Effector memory CD8-positive, alpha-beta T cell (primary cell): ENCODE measurements around the gene USP11.

Experiments used
- ATAC-seq: fragments of 150-1000 bp; cut with Tn5 transposase; replicated peaks from 2 replicates; pipeline ENCODE4 v1.10.0; 2021; ENCODE audit warnings: mild to moderate bottlenecking, moderate library complexity
- DNase-seq, 3 experiments: peaks; one replicate each; pipeline ENCODE4 v3.0.0; 2021
- H3K27ac Mint-ChIP-seq, 2 donors: one replicate each; pipeline ENCODE4 v1.8.0; 2022; ENCODE audit warnings: mild to moderate bottlenecking in 2 of 2, mixed read lengths in 2 of 2, moderate library complexity in 2 of 2
- H3K27me3 Mint-ChIP-seq, 2 donors: one replicate each; pipeline ENCODE4 v1.8.0; 2022; ENCODE audit warnings: mixed read lengths in 2 of 2
- H3K36me3 Mint-ChIP-seq: one replicate; pipeline ENCODE4 v1.8.0; 2022; ENCODE audit warnings: mild to moderate bottlenecking, moderate library complexity, mixed read lengths; ENCODE audit not compliant: insufficient read depth
- H3K4me1 Mint-ChIP-seq, 2 donors: one replicate each; pipeline ENCODE4 v1.8.0; 2022; ENCODE audit warnings: low read depth in 2 of 2, mixed read lengths in 2 of 2
- H3K4me3 Mint-ChIP-seq, 2 donors: one replicate each; pipeline ENCODE4 v1.8.0; 2022; ENCODE audit warnings: mild to moderate bottlenecking in 2 of 2, mixed read lengths in 2 of 2, moderate library complexity in 2 of 2
- H3K9me3 Mint-ChIP-seq, 2 donors: one replicate each; pipeline ENCODE4 v1.8.0; 2022; ENCODE audit warnings: mixed read lengths in 2 of 2
- total RNA-seq, 9 experiments: gene quantifications; one replicate each; lab custom pipeline; 2026; lab: John Stamatoyannopoulos, UW

Gene USP11
- 39.3 to 86.6 (median 70.6) reads per million in 9 experiments for total RNA-seq

- H3K4me3 Mint-ChIP-seq: peak within 1 kb of the TSS; percentile 94 to 96
- peak within 1 kb of the TSS; percentile 98 to 100 for H3K27ac Mint-ChIP-seq
- ATAC-seq (peak; percentile 30), DNase-seq (peak; percentile 45 to 49 (median 49))
- H3K27me3 Mint-ChIP-seq: no peaks in the 10 kb centered on the region
- H3K36me3 Mint-ChIP-seq: peaks cover 40% of the 10 kb centered on the region
- peaks cover 10 to 22% of the 10 kb centered on the region in 2 donors for H3K4me1 Mint-ChIP-seq
- no peaks in the 10 kb centered on the region for H3K9me3 Mint-ChIP-seq
Measured at GRCh38 chrX:47232803-47233332, at the start of gene USP11. USP11 (plus strand) TSS chrX:47233009; CDS start chrX:47233044, 35 bp downstream.

- Mint-ChIP-seq H3K4me1 (no peaks in the 10 kb centered on the region), H3K9me3 (no peaks in the 10 kb centered on the region), H3K4me3 (no peak overlapping the region), H3K27me3 (no peaks in the 10 kb centered on the region), H3K36me3 (peaks cover 41% of the 10 kb centered on the region), H3K27ac (no peak overlapping the region)
- DNase-seq (no peak), ATAC-seq (no peak)
Measured at GRCh38 chrX:47184486-47184885, 48.3 kb upstream of the USP11 start.

GRCh38 chrX:47185241-47185640 lies 47.6 kb upstream of the USP11 start:
- Mint-ChIP-seq H3K27me3 (no peaks in the 10 kb centered on the region), H3K4me3 (no peak overlapping the region), H3K27ac (no peak overlapping the region), H3K36me3 (peaks cover 37% of the 10 kb centered on the region), H3K9me3 (no peaks in the 10 kb centered on the region), H3K4me1 (no peaks in the 10 kb centered on the region)
- ATAC-seq: no peak
- no peak for DNase-seq

GRCh38 chrX:47186096-47186740 lies 46.6 kb upstream of the USP11 start:
- no peaks in the 10 kb centered on the region for H3K27me3 Mint-ChIP-seq
- H3K9me3 Mint-ChIP-seq: no peaks in the 10 kb centered on the region
- ATAC-seq: no peak
- no peak overlapping the region for H3K27ac Mint-ChIP-seq
- peaks cover 8 to 9% of the 10 kb centered on the region in 2 donors for H3K4me1 Mint-ChIP-seq
- peaks cover 40% of the 10 kb centered on the region for H3K36me3 Mint-ChIP-seq
- H3K4me3 Mint-ChIP-seq: no peak overlapping the region
- no peak for DNase-seq

- ATAC-seq (no peak), DNase-seq (no peak)
- peaks cover 9 to 10% of the 10 kb centered on the region in 2 donors for H3K4me1 Mint-ChIP-seq
- H3K27ac Mint-ChIP-seq: no peak overlapping the region
- peaks cover 34% of the 10 kb centered on the region for H3K36me3 Mint-ChIP-seq
- H3K27me3 Mint-ChIP-seq: no peaks in the 10 kb centered on the region
- no peak overlapping the region for H3K4me3 Mint-ChIP-seq
- H3K9me3 Mint-ChIP-seq: no peaks in the 10 kb centered on the region
Measured at GRCh38 chrX:47187106-47187677, 45.6 kb upstream of the USP11 start.

- Mint-ChIP-seq H3K27me3 (no peaks in the 10 kb centered on the region), H3K27ac (no peak overlapping the region), H3K36me3 (peaks cover 36% of the 10 kb centered on the region), H3K4me1 (peaks cover 22 to 24% of the 10 kb centered on the region in 2 donors), H3K9me3 (no peaks in the 10 kb centered on the region), H3K4me3 (no peak overlapping the region)
- ATAC-seq (no peak), DNase-seq (no peak)
Measured at GRCh38 chrX:47189906-47190305, 42.9 kb upstream of the USP11 start.

- Mint-ChIP-seq H3K36me3 (peaks cover 31% of the 10 kb centered on the region), H3K27ac (peak overlapping the region; percentile 94 to 99), H3K4me3 (peak overlapping the region; percentile 97 to 98), H3K27me3 (no peaks in the 10 kb centered on the region), H3K4me1 (peaks cover 27 to 30% of the 10 kb centered on the region in 2 donors), H3K9me3 (no peaks in the 10 kb centered on the region)
- ATAC-seq: peak; percentile 75
- peak; percentile 65 to 68 (median 68) for DNase-seq
Measured at GRCh38 chrX:47190445-47191269, 42.2 kb upstream of the USP11 start.

GRCh38 chrX:47191331-47191730 lies 41.5 kb upstream of the USP11 start:
- Mint-ChIP-seq H3K4me1 (peaks cover 33 to 37% of the 10 kb centered on the region in 2 donors), H3K36me3 (peaks cover 33% of the 10 kb centered on the region), H3K9me3 (no peaks in the 10 kb centered on the region)

GRCh38 chrX:47191806-47192401 lies 40.9 kb upstream of the USP11 start:
- H3K4me1 Mint-ChIP-seq: peaks cover 33 to 43% of the 10 kb centered on the region in 2 donors
- H3K4me3 Mint-ChIP-seq: peak overlapping the region; percentile 97 to 98

More at GRCh38 chrX:47191331-47191730, 41.5 kb upstream of the USP11 start:
- DNase-seq (peak; percentile 42 to 51 (median 46)), ATAC-seq (peak; percentile 35)
- H3K27ac Mint-ChIP-seq: peak overlapping the region; percentile 94 to 99
- H3K4me3 Mint-ChIP-seq: peak overlapping the region; percentile 97 to 98
- no peaks in the 10 kb centered on the region for H3K27me3 Mint-ChIP-seq

GRCh38 chrX:47193475-47194193 lies 39.2 kb upstream of the USP11 start, which contains the start of gene UBA1:
UBA1 (plus strand) TSS chrX:47193829; CDS start chrX:47198803, 4,974 bp downstream.
- Mint-ChIP-seq H3K27me3 (no peaks in the 10 kb centered on the region), H3K4me3 (peak within 1 kb of the TSS; percentile 85 to 93), H3K27ac (peak within 1 kb of the TSS; percentile 96 to 99), H3K9me3 (no peaks in the 10 kb centered on the region), H3K36me3 (peaks cover 39% of the 10 kb centered on the region), H3K4me1 (peaks cover 37 to 49% of the 10 kb centered on the region in 2 donors)
- ATAC-seq (peak; percentile 77), DNase-seq (peak; percentile 88 to 91 (median 88))

More at GRCh38 chrX:47191806-47192401, 40.9 kb upstream of the USP11 start:
- Mint-ChIP-seq H3K27me3 (no peaks in the 10 kb centered on the region), H3K9me3 (no peaks in the 10 kb centered on the region), H3K36me3 (peaks cover 30% of the 10 kb centered on the region), H3K27ac (no peak overlapping the region)
- no peak for ATAC-seq
- no peak for DNase-seq

- peaks cover 40 to 49% of the 10 kb centered on the region in 2 donors for H3K4me1 Mint-ChIP-seq
Measured at GRCh38 chrX:47194194-47194787, 38.5 kb upstream of the USP11 start.

GRCh38 chrX:47196098-47196497 lies 36.7 kb upstream of the USP11 start:
- DNase-seq: no peak
- ATAC-seq: no peak
- peaks cover 53% of the 10 kb centered on the region for H3K36me3 Mint-ChIP-seq
- no peaks in the 10 kb centered on the region for H3K27me3 Mint-ChIP-seq
- H3K9me3 Mint-ChIP-seq: no peaks in the 10 kb centered on the region
- peaks cover 32 to 41% of the 10 kb centered on the region in 2 donors for H3K4me1 Mint-ChIP-seq
- H3K4me3 Mint-ChIP-seq: peak overlapping the region; percentile 85 to 93
- peak overlapping the region; percentile 95 to 96 for H3K27ac Mint-ChIP-seq

More at GRCh38 chrX:47194194-47194787, 38.5 kb upstream of the USP11 start:
- Mint-ChIP-seq H3K27ac (peak overlapping the region; percentile 96 to 99), H3K27me3 (no peaks in the 10 kb centered on the region), H3K9me3 (no peaks in the 10 kb centered on the region), H3K36me3 (peaks cover 45% of the 10 kb centered on the region), H3K4me3 (peak overlapping the region; percentile 85 to 93)
- no peak for ATAC-seq
- DNase-seq: no peak
